Heart left ventricle (tissue), 13 donors: Measurements from ENCODE around the gene GNG8.

Experiments used
- CTCF ChIP-seq, 12 donors: fragments of 200-600 bp; sonication (generic) in 4 of 12; IDR thresholded peaks; one replicate each; pipeline versions ENCODE4 v1.5.0 to v1.8.0; 2018 to 2022; ENCODE audit warnings: antibody characterized with exemption in 12 of 12, mild to moderate bottlenecking in 5 of 12
- POLR2A ChIP-seq, 2 donors: fragments of 450-650 bp; IDR thresholded peaks; one replicate each; pipeline ENCODE4 v1.6.1; 2017; ENCODE audit warnings: antibody characterized with exemption in 2 of 2, mild to moderate bottlenecking in 2 of 2, moderate library complexity in 2 of 2
- donor health status: ischemic (EF 13 %, LVEDD 7.1; RV severe dilation, severe dysfunction).
- donor health status: DM: no; HTN: yes; CAD: no.
- donor health status: DM: no; HTN: no; CAD: no.
- donor health status: ischemic (EF 25% LVEDD 6.9; RV normal size, moderate dysfunction).
- donor health status: ischemic (EF 25% LVEDD 5.7; RV mildly dilated, moderate dysfunction).
- donor health status: ischemic (EF 35%, LVEDD 5.7; RV mildly dilated, moderate dysfunction).
- donor health status: nonischemic (EF 11% LVEDD 7.7; RV severe dilation, severe dysfunction).
- donor health status: DM: yes; HTN: yes; CAD: no.
- donor health status: PGD.
- donor health status: ischemic (EF 29% LVEDD 5.4; RV normal size, mild dysfunction).
- donor health status: nonischemic (EF 23%, LVEDD 6.1; RV moderate dilation, normal function).

- TF ChIP-seq POLR2A (IDR thresholded peaks at IDR 0.05) (no peak), CTCF (IDR thresholded peaks at IDR 0.05) (no peak)
Measured at GRCh38 chr19:46644720-46645119, 8.7 kb upstream of the GNG8 start.
